Measurements from ENCODE around the gene GPR156. TPM values are rescaled to one million over a fixed set of nuclear protein-coding genes. Genes with fewer than 3 reads are reported as not detected.

The GPR156 gene
- total RNA-seq, 1 experiment from 2014 or later = 0.15 TPM

DNA sequence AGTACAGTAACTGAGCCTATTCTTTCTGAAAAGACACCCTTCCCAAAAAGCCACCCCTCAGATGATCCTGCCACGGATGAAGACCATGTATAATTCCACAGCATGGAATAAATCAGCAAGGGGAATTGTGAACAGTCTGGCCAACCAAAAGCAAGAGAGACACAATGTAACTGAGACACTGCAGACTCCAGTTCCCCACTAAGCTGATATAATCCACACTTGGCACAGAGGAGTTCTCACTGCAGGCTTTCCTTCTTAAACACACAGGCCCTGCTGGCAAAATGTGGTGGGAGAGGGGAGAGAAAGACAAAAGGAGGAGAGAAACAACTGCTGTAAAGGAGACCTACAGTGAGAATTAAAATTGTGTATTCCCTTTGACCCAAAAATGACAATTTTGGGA lies 12.7 kb downstream of the GPR156 start (continued):
- TF ChIP-seq, protein P1, sequence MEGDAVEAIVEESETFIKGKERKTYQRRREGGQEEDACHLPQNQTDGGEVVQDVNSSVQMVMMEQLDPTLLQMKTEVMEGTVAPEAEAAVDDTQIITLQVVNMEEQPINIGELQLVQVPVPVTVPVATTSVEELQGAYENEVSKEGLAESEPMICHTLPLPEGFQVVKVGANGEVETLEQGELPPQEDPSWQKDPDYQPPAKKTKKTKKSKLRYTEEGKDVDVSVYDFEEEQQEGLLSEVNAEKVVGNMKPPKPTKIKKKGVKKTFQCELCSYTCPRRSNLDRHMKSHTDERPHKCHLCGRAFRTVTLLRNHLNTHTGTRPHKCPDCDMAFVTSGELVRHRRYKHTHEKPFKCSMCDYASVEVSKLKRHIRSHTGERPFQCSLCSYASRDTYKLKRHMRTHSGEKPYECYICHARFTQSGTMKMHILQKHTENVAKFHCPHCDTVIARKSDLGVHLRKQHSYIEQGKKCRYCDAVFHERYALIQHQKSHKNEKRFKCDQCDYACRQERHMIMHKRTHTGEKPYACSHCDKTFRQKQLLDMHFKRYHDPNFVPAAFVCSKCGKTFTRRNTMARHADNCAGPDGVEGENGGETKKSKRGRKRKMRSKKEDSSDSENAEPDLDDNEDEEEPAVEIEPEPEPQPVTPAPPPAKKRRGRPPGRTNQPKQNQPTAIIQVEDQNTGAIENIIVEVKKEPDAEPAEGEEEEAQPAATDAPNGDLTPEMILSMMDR (IDR thresholded peaks at IDR 0.05 in 2 of 3, conservative IDR thresholded peaks at IDR 0.05 in 1 of 3; ENCODE audit: borderline replicate concordance in 1 of 3, insufficient read depth in 1 of 3, low read depth in 2 of 3, low read length in 2 of 3) = no peak
- TF ChIP-seq SIN3A (IDR thresholded peaks at IDR 0.05; ENCODE audit: low read depth) (no peak), EGR1 (IDR thresholded peaks at IDR 0.05; ENCODE audit: low read depth) (no peak), CEBPB (IDR thresholded peaks at IDR 0.05; ENCODE audit: low read depth) (no peak)

DNA sequence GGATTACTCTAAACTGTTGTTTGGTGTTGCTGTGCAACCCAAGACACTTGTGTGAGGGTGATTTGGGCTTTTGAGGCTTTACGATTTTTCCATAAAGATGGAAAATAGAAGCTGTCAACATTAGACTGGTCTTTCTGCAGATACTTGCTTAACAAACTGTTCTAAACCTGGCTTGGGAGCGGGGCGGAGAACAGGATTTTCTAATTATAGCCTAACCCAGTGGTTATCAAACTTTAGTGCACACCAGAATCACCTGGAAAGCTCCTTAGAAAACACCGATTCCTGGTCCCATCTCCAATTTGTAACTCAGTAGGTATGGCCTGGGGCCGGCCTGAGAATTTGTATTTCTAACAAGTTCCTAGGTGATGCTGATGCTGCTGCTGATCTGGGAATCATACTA lies 19.0 kb downstream of the GPR156 start:
- no peak overlapping the region for H3K27ac ChIP-seq (ENCODE audit: low read depth, low read length)
- no peaks in the 10 kb centered on the region for H3K9me2 ChIP-seq (ENCODE audit: insufficient read depth)
- no peak for DNase-seq (ENCODE audit: low read depth, low spot score)
- POLR2A ChIA-PET = no interaction called here
- H3K4me1 ChIP-seq (ENCODE audit: control insufficient read depth in 1 of 2, insufficient read depth in 2 of 2, low read length in 2 of 2) = no peaks in the 10 kb centered on the region
- H3K9me3 ChIP-seq (ENCODE audit: control insufficient read depth in 1 of 2, insufficient read depth in 1 of 2, low read depth in 1 of 2, low read length in 2 of 2) = no peaks in the 10 kb centered on the region
- no peak overlapping the region for H3K4me3 ChIP-seq (replicated peaks in 1 of 2; ENCODE audit: low read depth in 1 of 2, low read length in 2 of 2)
- H3K79me2 ChIP-seq (ENCODE audit: insufficient read depth, low read length) = no peaks in the 10 kb centered on the region
- intact Hi-C loops (cut with micrococcal nuclease) = no loop called here
- no peak for TF ChIP-seq FOSL1 (IDR thresholded peaks at IDR 0.05; ENCODE audit: low read depth)
- no peak for TF ChIP-seq POLR2AphosphoS5 (IDR thresholded peaks at IDR 0.05; ENCODE audit: low read depth, low read length)
- TF ChIP-seq TCF7L2 (IDR thresholded peaks at IDR 0.05; ENCODE audit: borderline replicate concordance, extremely low read depth, insufficient read depth, insufficient read length) = no peak
- TF ChIP-seq CEBPB (IDR thresholded peaks at IDR 0.05; ENCODE audit: low read depth) = no peak
- no peak for TF ChIP-seq EZH2 (IDR thresholded peaks at IDR 0.05)
- TF ChIP-seq, protein P2, sequence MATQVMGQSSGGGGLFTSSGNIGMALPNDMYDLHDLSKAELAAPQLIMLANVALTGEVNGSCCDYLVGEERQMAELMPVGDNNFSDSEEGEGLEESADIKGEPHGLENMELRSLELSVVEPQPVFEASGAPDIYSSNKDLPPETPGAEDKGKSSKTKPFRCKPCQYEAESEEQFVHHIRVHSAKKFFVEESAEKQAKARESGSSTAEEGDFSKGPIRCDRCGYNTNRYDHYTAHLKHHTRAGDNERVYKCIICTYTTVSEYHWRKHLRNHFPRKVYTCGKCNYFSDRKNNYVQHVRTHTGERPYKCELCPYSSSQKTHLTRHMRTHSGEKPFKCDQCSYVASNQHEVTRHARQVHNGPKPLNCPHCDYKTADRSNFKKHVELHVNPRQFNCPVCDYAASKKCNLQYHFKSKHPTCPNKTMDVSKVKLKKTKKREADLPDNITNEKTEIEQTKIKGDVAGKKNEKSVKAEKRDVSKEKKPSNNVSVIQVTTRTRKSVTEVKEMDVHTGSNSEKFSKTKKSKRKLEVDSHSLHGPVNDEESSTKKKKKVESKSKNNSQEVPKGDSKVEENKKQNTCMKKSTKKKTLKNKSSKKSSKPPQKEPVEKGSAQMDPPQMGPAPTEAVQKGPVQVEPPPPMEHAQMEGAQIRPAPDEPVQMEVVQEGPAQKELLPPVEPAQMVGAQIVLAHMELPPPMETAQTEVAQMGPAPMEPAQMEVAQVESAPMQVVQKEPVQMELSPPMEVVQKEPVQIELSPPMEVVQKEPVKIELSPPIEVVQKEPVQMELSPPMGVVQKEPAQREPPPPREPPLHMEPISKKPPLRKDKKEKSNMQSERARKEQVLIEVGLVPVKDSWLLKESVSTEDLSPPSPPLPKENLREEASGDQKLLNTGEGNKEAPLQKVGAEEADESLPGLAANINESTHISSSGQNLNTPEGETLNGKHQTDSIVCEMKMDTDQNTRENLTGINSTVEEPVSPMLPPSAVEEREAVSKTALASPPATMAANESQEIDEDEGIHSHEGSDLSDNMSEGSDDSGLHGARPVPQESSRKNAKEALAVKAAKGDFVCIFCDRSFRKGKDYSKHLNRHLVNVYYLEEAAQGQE (IDR thresholded peaks at IDR 0.05; ENCODE audit: low read depth) = no peak
- no peak for TF ChIP-seq ZFX (IDR thresholded peaks at IDR 0.05)
- no peak for TF ChIP-seq ATF3 (IDR thresholded peaks at IDR 0.05)
- no peak for TF ChIP-seq POLR2A (IDR thresholded peaks at IDR 0.05; ENCODE audit: borderline replicate concordance, extremely low read depth, insufficient read depth, insufficient read length)
- no peak for TF ChIP-seq ZBTB33 (IDR thresholded peaks at IDR 0.05; ENCODE audit: extremely low read depth, insufficient replicate concordance, low read length)
- no peak for TF ChIP-seq ZNF274 (IDR thresholded peaks at IDR 0.05; ENCODE audit: low read depth, low read length)
- TF ChIP-seq ELF1 (IDR thresholded peaks at IDR 0.05; ENCODE audit: borderline replicate concordance, low read depth) = no peak
- TF ChIP-seq CBX3 (IDR thresholded peaks at IDR 0.05; ENCODE audit: low read depth) = no peak
- no peak for TF ChIP-seq EZH2phosphoT487 (IDR thresholded peaks at IDR 0.05; ENCODE audit: borderline replicate concordance)
- TF ChIP-seq RAD21 (IDR thresholded peaks at IDR 0.05; ENCODE audit: low read depth) = no peak
- no peak overlapping the region for H3K4me2 ChIP-seq (ENCODE audit: low read length)
- H4K20me1 ChIP-seq (ENCODE audit: insufficient read depth) = no peaks in the 10 kb centered on the region
- H3K9ac ChIP-seq (ENCODE audit: low read length) = no peak overlapping the region
- H2AFZ ChIP-seq (ENCODE audit: low read depth, low read length, poor library complexity, severe bottlenecking) = no peak overlapping the region
- RAD21 ChIA-PET (ENCODE audit: low non-redundant PET in 1 of 2, low total read pairs in 2 of 2, uncharacterized antibody in 2 of 2, unreplicated experiment in 2 of 2) = no interaction called here
- no peaks in the 10 kb centered on the region for H3K36me3 ChIP-seq (ENCODE audit: control insufficient read depth in 1 of 2, insufficient read depth in 2 of 2, low read length in 2 of 2)
- H3K27me3 ChIP-seq (ENCODE audit: insufficient read depth, low read length) = no peaks in the 10 kb centered on the region
- ATAC-seq = no peak
- no TSS peak for BruUV-seq (replicated peaks)
- CTCF ChIA-PET = interaction anchor here (1.4 kb wide), 1 partner anchor 151 kb away, joined by 3 read pairs; no protein-coding TSS in a partner anchor
